ENCODE measurements around the gene DLX6. TPM values are rescaled to one million over a fixed set of nuclear protein-coding genes. Genes with fewer than 3 reads are reported as not detected.

The DLX6 gene
- total RNA-seq, 1 experiment from 2014 or later = not detected

DNA sequence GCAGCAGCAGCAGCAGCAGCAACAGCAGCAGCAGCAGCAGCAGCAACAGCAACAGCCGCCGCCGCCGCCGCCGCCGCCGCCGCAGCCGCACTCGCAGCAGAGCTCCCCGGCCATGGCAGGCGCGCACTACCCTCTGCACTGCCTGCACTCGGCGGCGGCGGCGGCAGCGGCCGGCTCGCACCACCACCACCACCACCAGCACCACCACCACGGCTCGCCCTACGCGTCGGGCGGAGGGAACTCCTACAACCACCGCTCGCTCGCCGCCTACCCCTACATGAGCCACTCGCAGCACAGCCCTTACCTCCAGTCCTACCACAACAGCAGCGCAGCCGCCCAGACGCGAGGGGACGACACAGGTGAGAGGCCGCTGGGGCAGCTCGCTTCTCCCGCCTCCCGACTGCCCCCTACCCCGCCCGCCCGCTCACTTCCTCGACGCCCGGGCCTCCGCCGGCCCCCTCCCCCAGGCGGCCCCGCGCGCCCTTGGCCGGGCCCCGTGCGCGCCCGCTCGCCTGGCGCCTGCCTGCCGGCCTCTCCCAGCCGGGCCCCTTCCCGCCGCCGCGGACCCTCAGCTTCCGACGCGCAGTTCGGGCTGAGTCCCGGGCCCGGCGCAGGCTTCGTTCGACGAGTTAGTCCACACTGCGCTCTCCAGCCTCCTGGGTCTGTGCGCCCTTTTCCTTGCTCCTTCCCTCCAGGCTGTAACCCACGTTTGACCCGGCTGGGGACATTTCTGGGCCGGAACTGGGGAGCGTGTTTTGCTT is 882 bp downstream of the DLX6 start:
- no peaks in the 10 kb centered on the region for H4K20me1 ChIP-seq (ENCODE audit: insufficient read depth, low read depth, low read length)
- no peak for DNase-seq
- H3K9me2 ChIP-seq (replicated peaks; ENCODE audit: insufficient read depth, low read length) = no peaks in the 10 kb centered on the region
- no peak overlapping the region for H3K27ac ChIP-seq (ENCODE audit: low read length)
- H3K9me3 ChIP-seq (ENCODE audit: low read length) = no peaks in the 10 kb centered on the region
- H3K79me2 ChIP-seq (ENCODE audit: low read length) = no peaks in the 10 kb centered on the region
- H3K4me1 ChIP-seq (ENCODE audit: low read length) = no peaks in the 10 kb centered on the region
- no peak overlapping the region for H3K9ac ChIP-seq (ENCODE audit: low read length)
- no peaks in the 10 kb centered on the region for H3K36me3 ChIP-seq (ENCODE audit: insufficient read depth, low read length)
- H3K4me3 ChIP-seq (ENCODE audit: low read length) = no peak overlapping the region
- H2AFZ ChIP-seq (ENCODE audit: low read length) = no peak overlapping the region
- H3K4me2 ChIP-seq (ENCODE audit: low read depth, low read length, poor library complexity, severe bottlenecking) = no peak overlapping the region
- no peaks in the 10 kb centered on the region for H3K27me3 ChIP-seq (ENCODE audit: low read length)

DNA sequence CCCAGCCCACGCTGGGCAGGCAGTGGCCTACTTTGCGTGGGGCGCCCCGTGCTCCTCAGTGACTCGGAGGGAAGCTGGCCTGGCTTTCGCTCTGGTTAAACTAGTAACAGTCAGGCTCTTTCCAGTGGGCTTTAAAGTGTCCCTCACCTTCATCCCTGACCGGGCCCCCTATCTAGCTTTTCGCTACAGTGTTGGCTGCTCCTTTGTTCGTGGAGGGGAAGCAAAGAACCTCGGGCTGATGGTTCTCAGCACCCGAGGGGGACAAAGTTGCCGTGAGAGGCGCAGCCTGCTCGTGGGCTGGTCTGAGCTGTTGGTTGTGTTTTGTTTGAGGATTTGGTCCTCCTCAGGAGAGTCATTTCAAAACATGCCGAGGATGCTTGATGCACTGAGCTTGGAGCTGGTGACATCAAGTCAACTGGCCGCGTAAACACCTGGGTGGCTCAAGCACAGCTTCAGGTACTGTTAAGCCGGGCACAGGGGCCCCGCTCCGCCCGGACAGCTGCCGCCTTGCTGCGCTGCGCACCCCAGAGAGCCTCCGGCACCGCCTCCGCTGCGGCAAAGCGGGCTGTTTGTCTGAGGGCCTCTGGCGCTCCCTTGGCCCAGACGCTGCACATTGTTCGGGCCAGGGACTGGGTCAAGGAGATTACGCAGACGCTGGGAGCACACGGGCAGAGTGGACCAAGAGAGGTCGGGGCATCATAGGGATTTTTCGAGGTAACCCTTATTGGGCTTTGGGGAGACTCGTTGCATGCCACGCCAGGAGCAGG is 1.6 kb downstream of the DLX6 start:
- no peaks in the 10 kb centered on the region for H3K27me3 ChIP-seq (ENCODE audit: low read length)
- no peaks in the 10 kb centered on the region for H3K9me2 ChIP-seq (replicated peaks; ENCODE audit: insufficient read depth, low read length)
- H3K27ac ChIP-seq (ENCODE audit: low read length) = no peak overlapping the region
- H4K20me1 ChIP-seq (ENCODE audit: insufficient read depth, low read depth, low read length) = no peaks in the 10 kb centered on the region
- no peaks in the 10 kb centered on the region for H3K79me2 ChIP-seq (ENCODE audit: low read length)
- H2AFZ ChIP-seq (ENCODE audit: low read length) = no peak overlapping the region
- H3K36me3 ChIP-seq (ENCODE audit: insufficient read depth, low read length) = no peaks in the 10 kb centered on the region
- H3K4me3 ChIP-seq (ENCODE audit: low read length) = no peak overlapping the region
- no peak overlapping the region for H3K4me2 ChIP-seq (ENCODE audit: low read depth, low read length, poor library complexity, severe bottlenecking)
- H3K4me1 ChIP-seq (ENCODE audit: low read length) = no peaks in the 10 kb centered on the region
- DNase-seq = no peak
- H3K9ac ChIP-seq (ENCODE audit: low read length) = no peak overlapping the region
- H3K9me3 ChIP-seq (ENCODE audit: low read length) = no peaks in the 10 kb centered on the region

GRCh38 chr7:97007583-97007861 is 2.2 kb downstream of the DLX6 start:
- H3K9me2 ChIP-seq (replicated peaks; ENCODE audit: insufficient read depth, low read length) = no peaks in the 10 kb centered on the region
- DNase-seq = no peak
- H3K9me3 ChIP-seq (ENCODE audit: low read length) = no peaks in the 10 kb centered on the region
- H4K20me1 ChIP-seq (ENCODE audit: insufficient read depth, low read depth, low read length) = no peaks in the 10 kb centered on the region
- H3K79me2 ChIP-seq (ENCODE audit: low read length) = no peaks in the 10 kb centered on the region
- no peak overlapping the region for H3K9ac ChIP-seq (ENCODE audit: low read length)
- no peak overlapping the region for H3K4me3 ChIP-seq (ENCODE audit: low read length)
- H2AFZ ChIP-seq (ENCODE audit: low read length) = no peak overlapping the region
- no peak overlapping the region for H3K27ac ChIP-seq (ENCODE audit: low read length)
- H3K36me3 ChIP-seq (ENCODE audit: insufficient read depth, low read length) = no peaks in the 10 kb centered on the region
- no peak overlapping the region for H3K4me2 ChIP-seq (ENCODE audit: low read depth, low read length, poor library complexity, severe bottlenecking)
- no peaks in the 10 kb centered on the region for H3K4me1 ChIP-seq (ENCODE audit: low read length)
- no peaks in the 10 kb centered on the region for H3K27me3 ChIP-seq (ENCODE audit: low read length)

DNA sequence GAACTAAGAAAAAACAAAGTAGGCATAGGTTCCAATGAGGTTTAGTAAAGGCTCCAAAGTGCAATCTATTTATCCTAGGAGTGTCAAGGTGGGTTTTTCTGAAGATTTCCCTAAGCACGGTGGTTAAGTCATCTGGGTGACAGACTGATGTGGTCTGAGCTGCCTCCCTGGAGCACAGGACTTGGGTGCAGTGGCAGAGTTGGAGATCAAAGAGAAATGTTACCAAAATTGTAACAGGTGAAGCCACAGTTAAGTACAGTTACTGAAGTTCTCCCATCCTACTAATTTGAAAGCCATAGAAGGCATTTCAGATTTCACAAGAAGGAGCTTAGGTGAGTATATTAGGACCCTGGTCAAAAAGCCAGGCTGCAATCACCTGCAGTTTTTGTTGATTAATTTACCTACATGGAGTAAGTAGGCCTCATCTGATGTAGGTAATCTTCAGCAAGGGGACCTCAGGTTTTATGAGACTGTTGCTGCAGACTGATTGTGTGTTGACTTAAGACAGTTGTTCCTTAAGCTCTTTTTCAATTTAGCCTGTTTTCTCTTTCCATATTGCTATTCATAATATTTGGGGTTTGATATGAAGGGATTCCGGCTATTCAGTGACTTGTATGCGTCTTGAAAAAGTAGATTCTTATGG is 3.0 kb downstream of the DLX6 start:
- Histone ChIP-seq H3K9ac (ENCODE audit: low read length) (no peak overlapping the region), H3K4me1 (ENCODE audit: low read length) (no peaks in the 10 kb centered on the region), H3K79me2 (ENCODE audit: low read length) (no peaks in the 10 kb centered on the region), H3K4me2 (ENCODE audit: low read depth, low read length, poor library complexity, severe bottlenecking) (no peak overlapping the region), H3K4me3 (ENCODE audit: low read length) (no peak overlapping the region), H2AFZ (ENCODE audit: low read length) (no peak overlapping the region), H3K9me2 (replicated peaks; ENCODE audit: insufficient read depth, low read length) (no peaks in the 10 kb centered on the region), H3K36me3 (ENCODE audit: insufficient read depth, low read length) (no peaks in the 10 kb centered on the region), H3K27ac (ENCODE audit: low read length) (no peak overlapping the region), H3K27me3 (ENCODE audit: low read length) (no peaks in the 10 kb centered on the region), H4K20me1 (ENCODE audit: insufficient read depth, low read depth, low read length) (no peaks in the 10 kb centered on the region), H3K9me3 (ENCODE audit: low read length) (no peaks in the 10 kb centered on the region)
- no peak for DNase-seq

GRCh38 chr7:97009753-97010732 is 4.7 kb downstream of the DLX6 start:
- H3K27me3 ChIP-seq (ENCODE audit: low read length) = no peaks in the 10 kb centered on the region
- H3K27ac ChIP-seq (ENCODE audit: low read length) = no peak overlapping the region

DNA sequence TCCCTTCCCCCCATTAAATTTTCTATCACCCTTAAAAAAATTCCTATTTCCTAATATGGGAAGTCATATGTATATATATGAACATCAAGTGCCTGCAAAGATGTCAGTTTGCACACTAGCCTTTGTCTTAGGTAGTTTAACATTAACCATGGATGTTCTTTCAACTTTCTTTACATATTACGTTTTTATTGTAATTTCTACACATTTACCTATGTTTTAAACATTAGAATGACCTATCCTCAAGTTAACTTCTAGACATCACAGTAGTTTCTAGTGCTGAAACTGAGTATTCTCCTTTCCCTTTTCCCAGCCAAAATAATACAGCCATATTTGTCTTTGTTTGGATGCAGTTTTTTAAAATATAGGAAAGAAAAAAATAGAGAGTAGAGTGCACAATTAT is 5.8 kb downstream of the DLX6 start:
- Histone ChIP-seq H3K4me1 (ENCODE audit: low read length) (no peaks in the 10 kb centered on the region), H3K36me3 (ENCODE audit: insufficient read depth, low read length) (no peaks in the 10 kb centered on the region), H3K4me3 (ENCODE audit: low read length) (no peak overlapping the region), H3K9me3 (ENCODE audit: low read length) (no peaks in the 10 kb centered on the region), H3K9ac (ENCODE audit: low read length) (no peak overlapping the region), H3K4me2 (ENCODE audit: low read depth, low read length, poor library complexity, severe bottlenecking) (no peak overlapping the region), H3K27me3 (ENCODE audit: low read length) (no peaks in the 10 kb centered on the region), H4K20me1 (ENCODE audit: insufficient read depth, low read depth, low read length) (no peaks in the 10 kb centered on the region), H3K79me2 (ENCODE audit: low read length) (no peaks in the 10 kb centered on the region), H2AFZ (ENCODE audit: low read length) (no peak overlapping the region), H3K9me2 (replicated peaks; ENCODE audit: insufficient read depth, low read length) (no peaks in the 10 kb centered on the region), H3K27ac (ENCODE audit: low read length) (no peak overlapping the region)
- no peak for DNase-seq

More at GRCh38 chr7:97009753-97010732, 4.7 kb downstream of the DLX6 start:
- Histone ChIP-seq H3K9me3 (ENCODE audit: low read length) (no peaks in the 10 kb centered on the region), H3K4me1 (ENCODE audit: low read length) (no peaks in the 10 kb centered on the region), H3K9ac (ENCODE audit: low read length) (no peak overlapping the region), H4K20me1 (ENCODE audit: insufficient read depth, low read depth, low read length) (no peaks in the 10 kb centered on the region), H3K4me2 (ENCODE audit: low read depth, low read length, poor library complexity, severe bottlenecking) (no peak overlapping the region), H2AFZ (ENCODE audit: low read length) (no peak overlapping the region), H3K9me2 (replicated peaks; ENCODE audit: insufficient read depth, low read length) (no peaks in the 10 kb centered on the region), H3K4me3 (ENCODE audit: low read length) (no peak overlapping the region), H3K36me3 (ENCODE audit: insufficient read depth, low read length) (no peaks in the 10 kb centered on the region), H3K79me2 (ENCODE audit: low read length) (no peaks in the 10 kb centered on the region)
- DNase-seq = no peak

GRCh38 chr7:97011536-97012364 is 6.4 kb downstream of the DLX6 start:
- H3K36me3 ChIP-seq (ENCODE audit: insufficient read depth, low read length) = no peaks in the 10 kb centered on the region
- H3K27me3 ChIP-seq (ENCODE audit: low read length) = no peaks in the 10 kb centered on the region
- no peak overlapping the region for H2AFZ ChIP-seq (ENCODE audit: low read length)
- H4K20me1 ChIP-seq (ENCODE audit: insufficient read depth, low read depth, low read length) = no peaks in the 10 kb centered on the region
- H3K4me2 ChIP-seq (ENCODE audit: low read depth, low read length, poor library complexity, severe bottlenecking) = no peak overlapping the region
- H3K27ac ChIP-seq (ENCODE audit: low read length) = no peak overlapping the region
- no peak overlapping the region for H3K4me3 ChIP-seq (ENCODE audit: low read length)
- no peaks in the 10 kb centered on the region for H3K79me2 ChIP-seq (ENCODE audit: low read length)
- DNase-seq = no peak
- no peaks in the 10 kb centered on the region for H3K4me1 ChIP-seq (ENCODE audit: low read length)
- no peak overlapping the region for H3K9ac ChIP-seq (ENCODE audit: low read length)
- H3K9me2 ChIP-seq (replicated peaks; ENCODE audit: insufficient read depth, low read length) = no peaks in the 10 kb centered on the region
- no peaks in the 10 kb centered on the region for H3K9me3 ChIP-seq (ENCODE audit: low read length)

Data from Karpas-422 (cell line).